Endothelial cell of umbilical vein (primary cell): ENCODE results near the gene TUBB4B. TPM values are rescaled to one million over a fixed set of nuclear protein-coding genes. Genes with fewer than 3 reads are reported as not detected.
"Not testable (repeated sequence)": the region's sequence is repeated elsewhere in the genome, so short reads cannot be mapped to it uniquely, and the experiment has no call there.

Experiments used
- BruUV-seq: library from RNA; stranded (reverse); fragments of 400-500 nt; replicated peaks from 2 replicates; lab custom pipeline; 2021; lab: Mats Ljungman, UMichigan
- CTCF ChIA-PET: fragments of 300-600, 350-600 bp; sonication (Branson Sonifier 250); formaldehyde crosslinking; loops from one replicate; lab custom pipeline; 2021; ENCODE audit warnings: antibody characterized with exemption, inconsistent platforms; lab: Charles Lee
- POLR2A ChIA-PET: fragments of 300-600, 350-600 bp; sonication (Branson Sonifier 250); formaldehyde crosslinking; loops from one replicate; lab custom pipeline; 2021; ENCODE audit warnings: antibody characterized with exemption, inconsistent platforms; lab: Charles Lee
- DNase-seq: peaks from one replicate; pipeline ENCODE4 v3.0.0-alpha.2; 2011; ENCODE audit warnings: low read depth, low spot score
- FAIRE-seq: peaks from 2 replicates; lab custom pipeline; 2011; peaks lifted over from hg19 to GRCh38; lab: Jason Lieb, UNC
- H2AFZ ChIP-seq: 2 replicates; pipeline ENCODE4 v1.6.0; 2012; ENCODE audit warnings: low read depth, low read length, control low read depth, inconsistent platforms
- H3K27ac ChIP-seq: 2 replicates; pipeline ENCODE4 v1.5.1; 2011; ENCODE audit warnings: low read depth, mild to moderate bottlenecking, control low read depth, low read length, moderate library complexity; ENCODE audit not compliant: insufficient read depth
- H3K27me3 ChIP-seq, 2 experiments: 2 replicates each; pipeline versions ENCODE4 v1.6.0 to v1.6.1; 2011; ENCODE audit warnings: low read length in 2 of 2, mixed read lengths in 1 of 2; ENCODE audit not compliant: control insufficient read depth in 2 of 2, insufficient read depth in 2 of 2
- H3K36me3 ChIP-seq, 2 experiments: 2 replicates in 1 of 2; 3 replicates in 1 of 2; pipeline ENCODE4 v1.5.1; 2011; ENCODE audit warnings: low read length in 2 of 2, mild to moderate bottlenecking in 1 of 2, moderate library complexity in 1 of 2; ENCODE audit not compliant: control insufficient read depth in 2 of 2, insufficient read depth in 2 of 2; ENCODE audit errors: extremely low read depth in 1 of 2
- H3K4me1 ChIP-seq: 3 replicates; pipeline ENCODE4 v1.5.1; 2011; ENCODE audit warnings: mild to moderate bottlenecking, low read length; ENCODE audit not compliant: control insufficient read depth, insufficient read depth; ENCODE audit errors: extremely low read depth
- H3K4me2 ChIP-seq: 2 replicates; pipeline ENCODE4 v1.6.1; 2011; ENCODE audit warnings: low read length, control low read depth, mixed read lengths; ENCODE audit not compliant: insufficient read depth
- H3K4me3 ChIP-seq, 3 experiments: fragments of 200-600 bp in 1 of 3; sonication (generic), shearing (Covaris generic) in 1 of 3; replicated peaks in 1 of 3; 2 replicates each; pipeline ENCODE4 v1.5.1; 2011 to 2016; ENCODE audit warnings: control low read depth in 3 of 3, low read length in 3 of 3, mild to moderate bottlenecking in 2 of 3, inconsistent platforms in 1 of 3, low read depth in 1 of 3, moderate library complexity in 1 of 3; ENCODE audit not compliant: insufficient read depth in 1 of 3
- H3K79me2 ChIP-seq: 2 replicates; pipeline ENCODE4 v1.6.0; 2012; ENCODE audit warnings: low read length, inconsistent platforms; ENCODE audit not compliant: control insufficient read depth, insufficient read depth
- H3K9ac ChIP-seq: replicated peaks from 2 replicates; pipeline ENCODE3; 2011; ENCODE audit warnings: low read length, control low read depth; ENCODE audit not compliant: insufficient read depth; ENCODE audit errors: extremely low read depth
- H3K9me1 ChIP-seq: replicated peaks from 3 replicates; pipeline ENCODE4 v1.6.0; 2011; ENCODE audit warnings: mild to moderate bottlenecking, low read length; ENCODE audit not compliant: control insufficient read depth, insufficient read depth; ENCODE audit errors: extremely low read depth
- H3K9me3 ChIP-seq: replicated peaks from 2 replicates; pipeline ENCODE4 v1.5.1; 2012; ENCODE audit warnings: low read length, inconsistent platforms; ENCODE audit not compliant: control insufficient read depth, insufficient read depth
- H4K20me1 ChIP-seq: replicated peaks from 2 replicates; pipeline ENCODE3; 2011; ENCODE audit warnings: mild to moderate bottlenecking, low read length; ENCODE audit not compliant: control insufficient read depth, insufficient read depth; ENCODE audit errors: extremely low read depth
- JUN ChIP-seq: IDR thresholded peaks from 2 replicates; pipeline ENCODE4 v1.6.1; 2011; ENCODE audit warnings: borderline replicate concordance, low read depth; ENCODE audit not compliant: insufficient read length, insufficient read depth
- MAX ChIP-seq: IDR thresholded peaks from 2 replicates; pipeline ENCODE4 v1.6.1; 2011; ENCODE audit not compliant: insufficient read depth, insufficient read length
- MYC ChIP-seq: IDR thresholded peaks from one replicate; pipeline ENCODE4 v1.6.1; 2011; ENCODE audit warnings: mild to moderate bottlenecking, low read depth, low read length
- dilution Hi-C: fragments of 300-500 bp; cut with MboI; formaldehyde crosslinking; loops from one replicate; pipeline ENCODE4 v1.15.0; 2019; ENCODE audit warnings: low sequenced_read_pairs; ENCODE audit not compliant: extremely low pct_ligation_motif_present
- intact Hi-C: fragments of 100-400 bp; cut with micrococcal nuclease; formaldehyde crosslinking; loops from one replicate; pipeline ENCODE4 v1.10.0; 2022
- polyA plus RNA-seq, 4 experiments: library from polyadenylated mRNA; depleted of rRNA in 3 of 4; stranded (reverse) in 3 of 4; unstranded in 1 of 4; fragments of >200 nt; gene quantifications; 2 replicates each; pipeline versions ENCODE4 v1.2.1 to v1.2.3, GENCODE V29; 2011 to 2012; ENCODE audit warnings: missing spikeins in 1 of 4
- total RNA-seq: library from RNA; stranded (reverse); gene quantifications from 2 replicates; pipeline ENCODE4 v1.2.3, GENCODE V29; 2021

TUBB4B gene
- total and polyA plus RNA-seq, 2 donors (not counting 3 experiments of a cell fraction or from before 2014, with no cell fraction given): 418 to 558 TPM

DNA sequence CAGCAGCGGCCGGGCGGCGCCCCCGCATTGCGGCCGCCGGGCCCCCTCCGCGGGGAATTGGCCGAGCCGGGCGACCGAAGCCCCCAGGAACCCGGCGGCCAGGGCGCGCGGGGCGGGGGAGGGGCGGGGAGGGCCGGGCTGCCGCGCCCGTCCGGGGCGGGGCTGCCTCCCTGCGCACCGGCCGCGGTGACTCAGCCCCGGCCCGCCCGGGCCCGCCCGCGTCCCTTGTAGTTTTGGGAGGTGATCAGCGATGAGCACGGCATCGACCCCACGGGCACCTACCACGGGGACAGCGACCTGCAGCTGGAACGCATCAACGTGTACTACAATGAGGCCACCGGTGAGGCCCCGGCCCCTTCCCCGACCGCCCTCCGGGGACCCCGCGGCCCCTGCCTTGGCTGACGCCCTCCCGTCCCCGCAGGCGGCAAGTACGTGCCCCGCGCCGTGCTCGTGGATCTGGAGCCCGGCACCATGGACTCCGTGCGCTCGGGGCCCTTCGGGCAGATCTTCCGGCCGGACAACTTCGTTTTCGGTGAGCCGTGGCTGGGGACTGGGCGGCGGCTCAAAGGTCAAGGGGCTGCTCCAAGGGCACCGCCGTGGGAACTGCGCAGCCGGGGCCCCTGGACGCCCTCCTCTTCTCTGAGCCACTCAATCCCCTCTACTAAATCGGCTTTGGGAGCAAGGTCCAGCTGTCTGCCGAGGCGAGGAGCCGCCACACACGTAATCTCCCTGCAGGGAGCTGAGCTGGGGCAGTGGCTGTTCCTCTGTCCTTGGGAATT is 592 bp downstream of the TUBB4B start:
- dilution Hi-C loops (no loop called here), intact Hi-C loops (loop anchor here (1.0 to 2.0 kb wide), 3 partner anchors 18 to 41 kb away; partner anchors contain the start of genes TOR4A and TPRN)
- no peak for TF ChIP-seq MYC
- TF ChIP-seq MAX: no peak
- peaks cover 6 to 16% of the 10 kb centered on the region in 2 experiments for H3K36me3 ChIP-seq
- H3K27me3 ChIP-seq: no peaks in the 10 kb centered on the region
- H3K9me3 ChIP-seq: no peaks in the 10 kb centered on the region
- peaks cover 25% of the 10 kb centered on the region for H3K79me2 ChIP-seq
- ChIA-PET CTCF (interaction anchor here (0.9 to 1.6 kb wide), 3 partner anchors 13 to 195 kb away, joined by 4 to 6 read pairs (median 4); partner anchors contain the start of gene NELFB), POLR2A (interaction anchor here (0.7 to 5.0 kb wide), 14 partner anchors 8 to 155 kb away, joined by 3 to 66 read pairs (median 5); partner anchors contain the start of genes MAN1B1, NELFB, RNF208 and STPG3)
- no peak overlapping the region for H2AFZ ChIP-seq
- H3K4me3 ChIP-seq: peak overlapping the region; percentile 70 to 73 (median 72)
- BruUV-seq: TSS peak; percentile 46
- FAIRE-seq: no peak
- H3K27ac ChIP-seq: peak overlapping the region; percentile 46
- H3K4me2 ChIP-seq: peak overlapping the region; percentile 85
- peaks cover 13% of the 10 kb centered on the region for H3K4me1 ChIP-seq
- DNase-seq: peak; percentile 18
- H4K20me1 ChIP-seq: no peaks in the 10 kb centered on the region
- H3K9me1 ChIP-seq: no peaks in the 10 kb centered on the region
- H3K9ac ChIP-seq: peak overlapping the region; percentile 66

- intact Hi-C loops (no loop called here), dilution Hi-C loops (no loop called here)
- BruUV-seq: no TSS peak
- Histone ChIP-seq H4K20me1 (no peaks in the 10 kb centered on the region), H3K9ac (peak overlapping the region; percentile 64), H3K9me3 (no peaks in the 10 kb centered on the region), H3K27me3 (no peaks in the 10 kb centered on the region), H2AFZ (no peak overlapping the region), H3K36me3 (peaks cover 6 to 16% of the 10 kb centered on the region in 2 experiments), H3K79me2 (peaks cover 25% of the 10 kb centered on the region), H3K27ac (peak overlapping the region; percentile 46), H3K4me2 (peak overlapping the region; percentile 85), H3K4me1 (peaks cover 13% of the 10 kb centered on the region), H3K4me3 (peak overlapping the region; percentile 70 to 73 (median 72)), H3K9me1 (no peaks in the 10 kb centered on the region)
- DNase-seq (no peak), FAIRE-seq (no peak)
- ChIA-PET CTCF (interaction anchor here (0.9 kb wide), 1 partner anchor 12 kb away, joined by 6 read pairs; the partner anchor contains the start of gene NELFB), POLR2A (interaction anchor here (0.7 to 5.0 kb wide), 7 partner anchors 10 to 186 kb away, joined by 3 to 66 read pairs (median 5); partner anchors contain the start of genes MAN1B1, NELFB, STPG3 and TOR4A)
- TF ChIP-seq MAX: no peak
- TF ChIP-seq JUN: no peak
These were observed 1.4 kb downstream of the TUBB4B start for GRCh38 chr9:137242269-137243203.

DNA sequence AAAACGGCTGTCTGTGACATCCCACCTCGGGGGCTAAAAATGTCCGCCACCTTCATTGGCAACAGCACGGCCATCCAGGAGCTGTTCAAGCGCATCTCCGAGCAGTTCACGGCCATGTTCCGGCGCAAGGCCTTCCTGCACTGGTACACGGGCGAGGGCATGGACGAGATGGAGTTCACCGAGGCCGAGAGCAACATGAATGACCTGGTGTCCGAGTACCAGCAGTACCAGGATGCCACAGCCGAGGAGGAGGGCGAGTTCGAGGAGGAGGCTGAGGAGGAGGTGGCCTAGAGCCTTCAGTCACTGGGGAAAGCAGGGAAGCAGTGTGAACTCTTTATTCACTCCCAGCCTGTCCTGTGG is 2.2 kb downstream of the TUBB4B start:
- POLR2A ChIA-PET: interaction anchor here (1.6 to 5.0 kb wide), 2 partner anchors 10 to 34 kb away, joined by 8 to 66 read pairs; partner anchors contain the start of genes NELFB, STPG3 and TOR4A
- H3K27ac ChIP-seq, CTCF ChIA-PET, DNase-seq, H3K9me3 ChIP-seq, H3K4me2 ChIP-seq, H3K9ac ChIP-seq, BruUV-seq, H3K27me3 ChIP-seq, FAIRE-seq, H2AFZ ChIP-seq, H3K4me3 ChIP-seq, H3K9me1 ChIP-seq, dilution Hi-C loops, H4K20me1 ChIP-seq, intact Hi-C loops: not testable (repeated sequence)
- H3K4me1 ChIP-seq: peaks cover 13% of the 10 kb centered on the region
- peaks cover 6 to 16% of the 10 kb centered on the region in 2 experiments for H3K36me3 ChIP-seq
- H3K79me2 ChIP-seq: peaks cover 25% of the 10 kb centered on the region
